Activated CD4-positive, alpha-beta T cell treated with anti-CD3 and anti-CD28 coated beads, Interleukin-2, amount 50 U/mL, for 48 hours (primary cell): Measurements from ENCODE around the gene MISP.

Experiments used
- DNase-seq, 2 experiments: peaks; one replicate each; pipeline ENCODE4 v3.0.0-alpha.2; 2020

MISP gene

DNA sequence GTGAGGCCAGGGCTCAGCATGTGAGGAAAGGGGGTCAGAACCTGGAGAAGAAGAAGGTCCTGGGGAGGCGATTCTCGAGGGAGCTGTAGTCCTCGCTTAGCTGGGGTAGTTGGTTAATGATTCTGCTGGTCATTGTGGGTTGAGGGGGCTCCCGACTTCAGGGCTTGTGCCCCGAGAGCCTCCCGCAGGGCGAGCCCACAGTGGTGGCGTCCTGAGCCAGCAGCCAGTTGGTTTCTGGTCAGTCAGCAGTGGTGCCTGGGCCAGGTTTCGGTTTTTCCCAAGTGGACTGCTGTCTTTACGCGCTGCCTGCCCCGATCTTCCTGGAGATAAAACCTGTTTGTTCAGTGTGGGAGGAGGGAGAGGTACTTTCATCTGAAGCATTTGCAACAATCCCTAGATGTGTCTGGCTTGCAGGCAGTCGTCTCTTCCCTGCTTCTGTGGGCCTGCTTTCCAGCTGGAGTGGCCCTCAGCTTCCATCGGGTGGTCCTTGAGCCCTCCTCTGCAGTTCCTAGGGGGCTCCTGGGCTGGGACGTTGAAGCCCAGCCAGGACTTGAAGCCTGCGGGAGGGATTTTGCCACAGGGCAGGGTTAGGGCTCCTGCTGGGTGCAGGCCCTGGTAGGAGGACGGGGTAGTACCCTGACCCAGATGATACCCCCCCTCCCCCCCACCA is 49.6 kb downstream of the MISP start:
- DNase-seq: no peak

DNA sequence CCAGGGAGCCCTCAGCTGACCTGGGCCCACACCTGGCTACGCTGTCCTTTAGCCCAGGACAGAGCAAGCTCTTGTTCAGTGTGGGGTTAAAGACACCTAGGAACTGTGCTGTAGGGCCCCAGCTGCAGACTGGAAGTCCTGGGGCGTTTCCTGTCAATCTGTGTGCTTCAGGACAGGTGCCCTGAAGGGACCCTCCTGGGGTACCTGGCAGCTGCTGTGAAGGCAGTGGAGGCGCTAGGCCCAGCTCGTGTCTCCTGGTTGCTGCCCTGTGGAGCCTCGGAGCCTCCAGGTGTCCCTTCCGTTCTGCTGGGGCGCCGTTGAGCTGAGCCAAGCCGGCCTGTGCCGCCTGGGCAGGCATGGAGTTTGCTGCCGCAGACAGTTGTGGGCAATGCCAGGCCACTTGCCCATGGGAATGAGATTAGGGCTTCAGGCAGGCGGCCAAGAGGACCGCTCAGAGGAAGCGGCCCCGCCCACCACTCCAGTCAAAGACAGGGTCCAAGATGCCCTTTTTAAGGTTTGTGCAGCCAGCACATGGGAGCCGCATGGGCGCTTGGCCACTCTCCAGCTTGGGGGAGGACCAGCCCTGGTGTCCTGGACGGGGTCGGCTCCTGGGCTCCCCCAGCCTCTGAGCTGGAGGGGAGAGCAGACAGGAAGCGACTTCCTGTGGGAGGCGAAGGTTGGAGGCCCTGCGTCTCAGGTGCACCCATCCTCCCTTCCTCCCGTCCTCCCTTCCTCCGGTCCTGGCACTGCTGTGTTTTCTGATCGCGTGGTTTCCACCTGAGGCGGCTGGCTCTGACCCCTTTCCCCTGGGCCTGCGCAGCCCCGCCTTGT is 50.3 kb downstream of the MISP start:
- no peak for DNase-seq

DNA sequence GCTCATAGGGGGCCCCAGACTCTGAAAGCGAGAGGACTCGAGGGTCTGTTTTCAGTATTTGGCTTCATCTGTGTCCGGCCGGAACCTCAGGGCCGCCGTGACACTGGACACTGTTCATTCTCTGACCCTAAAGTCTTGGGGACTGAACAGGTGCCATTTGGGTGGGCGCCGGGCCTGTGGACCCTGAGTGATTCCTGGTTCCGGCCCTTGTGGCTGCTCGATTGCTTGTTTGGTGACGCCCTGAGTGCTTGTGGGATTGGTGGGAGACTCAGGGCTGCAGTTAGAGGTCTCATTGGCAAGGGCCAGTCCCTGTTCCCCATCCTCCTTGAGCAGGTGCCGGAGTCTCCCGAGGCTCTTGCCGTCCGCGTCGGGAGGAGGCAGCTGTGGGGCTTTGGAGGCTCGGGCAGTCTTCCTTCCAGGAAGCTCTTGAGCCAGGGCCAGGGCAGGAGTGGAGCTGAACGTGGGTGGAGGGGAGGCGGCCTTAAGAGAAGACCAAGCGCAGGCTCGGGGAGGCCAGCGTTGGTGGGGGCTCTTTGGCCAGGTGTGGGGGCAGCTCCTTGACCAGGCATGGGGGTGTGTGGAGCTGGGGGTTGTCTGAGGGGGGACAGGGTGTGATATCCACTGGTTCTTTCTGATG is 51.1 kb downstream of the MISP start:
- no peak for DNase-seq

DNA sequence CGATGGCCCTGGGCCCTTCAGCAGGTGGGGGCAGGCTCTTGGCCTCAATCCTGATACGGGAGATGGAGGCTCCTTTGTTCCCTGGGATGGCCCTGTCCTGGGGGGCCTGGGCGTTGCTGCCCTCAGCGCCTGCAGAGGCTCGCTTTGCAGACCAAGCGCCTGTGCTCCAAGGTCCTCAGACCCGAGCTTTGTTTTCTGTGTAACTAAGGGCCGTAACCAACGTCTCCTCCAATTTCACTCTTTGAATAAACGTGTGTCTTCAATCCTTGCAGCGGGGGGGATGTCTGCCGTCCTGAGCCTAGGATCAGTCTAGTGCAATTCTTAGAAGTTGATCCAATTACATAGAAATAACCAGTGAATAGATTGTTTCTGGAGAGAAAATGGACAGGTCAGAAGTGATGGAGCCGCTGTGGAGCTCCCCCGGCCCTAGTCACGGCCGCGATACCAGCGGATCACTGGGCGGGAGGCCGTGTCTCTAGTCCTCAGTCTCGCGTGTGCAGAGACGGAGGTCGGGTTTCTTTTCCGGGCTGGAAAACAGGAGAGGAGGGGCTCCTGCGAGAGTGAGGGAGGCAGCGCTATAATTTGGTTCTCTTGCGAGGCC is 51.7 kb downstream of the MISP start:
- DNase-seq: no peak

DNA sequence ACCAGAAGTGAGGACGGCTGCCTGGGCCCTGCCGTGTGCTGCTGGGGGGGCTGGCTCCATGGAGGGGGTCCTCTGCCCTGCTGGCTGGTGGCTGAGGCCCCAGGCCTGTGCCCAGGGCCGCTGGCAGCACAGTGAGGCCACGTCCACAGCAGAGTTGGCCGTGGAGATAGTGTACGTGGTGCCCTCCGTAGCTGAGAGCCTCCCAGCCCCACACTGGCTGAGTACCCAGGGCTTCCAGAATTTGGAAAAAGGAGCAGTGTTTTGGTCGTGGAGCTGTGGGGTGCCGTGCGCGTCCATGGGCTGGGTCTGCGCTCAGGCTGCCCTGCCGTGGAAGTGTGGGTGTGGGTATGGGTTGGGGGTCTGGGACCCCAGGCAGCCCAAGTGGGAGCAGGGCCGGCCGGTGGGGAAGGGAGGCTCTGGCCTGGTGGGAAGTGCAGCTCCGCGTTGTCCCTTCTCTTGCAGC is 52.2 kb downstream of the MISP start:
- DNase-seq: no peak

DNA sequence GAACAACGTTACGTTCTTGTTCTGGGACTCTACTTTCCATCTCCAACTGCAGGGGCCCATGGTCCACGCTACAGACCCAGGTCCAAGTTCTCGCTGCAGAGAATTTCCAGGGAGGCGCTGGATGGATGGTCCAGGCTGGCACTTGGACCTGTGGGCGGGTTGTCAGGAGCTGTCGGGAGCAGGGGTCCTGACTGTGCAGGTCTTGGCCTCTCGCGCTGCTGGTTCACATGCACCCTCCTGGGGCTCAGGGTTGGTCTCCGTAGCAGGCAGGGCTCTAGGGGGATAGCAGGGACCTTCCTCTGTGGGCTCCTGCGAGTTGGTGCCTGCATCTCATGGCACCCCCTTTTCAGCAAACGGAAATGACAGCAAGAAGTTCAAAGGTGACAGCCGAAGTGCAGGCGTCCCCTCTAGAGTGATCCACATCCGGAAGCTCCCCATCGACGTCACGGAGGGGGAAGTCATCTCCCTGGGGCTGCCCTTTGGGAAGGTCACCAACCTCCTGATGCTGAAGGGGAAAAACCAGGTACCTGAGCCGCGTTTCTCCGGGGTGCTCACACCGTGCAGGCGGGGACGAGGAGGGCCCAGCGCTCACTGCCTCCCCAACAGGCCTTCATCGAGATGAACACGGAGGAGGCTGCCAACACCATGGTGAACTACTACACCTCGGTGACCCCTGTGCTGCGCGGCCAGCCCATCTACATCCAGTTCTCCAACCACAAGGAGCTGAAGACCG is 52.9 kb downstream of the MISP start:
- no peak for DNase-seq

DNA sequence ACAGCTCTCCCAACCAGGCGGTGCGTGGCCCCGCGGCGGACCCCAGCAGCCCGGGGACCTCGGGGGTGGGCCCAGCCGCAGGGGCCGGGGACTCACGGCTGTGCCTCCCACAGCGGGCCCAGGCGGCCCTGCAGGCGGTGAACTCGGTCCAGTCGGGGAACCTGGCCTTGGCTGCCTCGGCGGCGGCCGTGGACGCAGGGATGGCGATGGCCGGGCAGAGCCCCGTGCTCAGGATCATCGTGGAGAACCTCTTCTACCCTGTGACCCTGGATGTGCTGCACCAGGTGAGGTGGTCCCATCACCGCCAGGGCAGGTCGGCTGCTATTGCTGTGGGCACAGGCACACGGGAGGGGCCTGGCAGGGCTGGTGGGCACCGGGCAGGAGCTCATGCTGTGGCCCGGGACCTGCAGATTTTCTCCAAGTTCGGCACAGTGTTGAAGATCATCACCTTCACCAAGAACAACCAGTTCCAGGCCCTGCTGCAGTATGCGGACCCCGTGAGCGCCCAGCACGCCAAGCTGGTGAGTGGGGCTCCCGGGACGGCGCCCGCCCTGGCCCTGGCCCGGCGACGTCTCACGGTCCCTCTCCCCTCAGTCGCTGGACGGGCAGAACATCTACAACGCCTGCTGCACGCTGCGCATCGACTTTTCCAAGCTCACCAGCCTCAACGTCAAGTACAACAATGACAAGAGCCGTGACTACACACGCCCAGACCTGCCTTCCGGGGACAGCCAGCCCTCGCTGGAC is 53.7 kb downstream of the MISP start:
- DNase-seq: no peak

DNA sequence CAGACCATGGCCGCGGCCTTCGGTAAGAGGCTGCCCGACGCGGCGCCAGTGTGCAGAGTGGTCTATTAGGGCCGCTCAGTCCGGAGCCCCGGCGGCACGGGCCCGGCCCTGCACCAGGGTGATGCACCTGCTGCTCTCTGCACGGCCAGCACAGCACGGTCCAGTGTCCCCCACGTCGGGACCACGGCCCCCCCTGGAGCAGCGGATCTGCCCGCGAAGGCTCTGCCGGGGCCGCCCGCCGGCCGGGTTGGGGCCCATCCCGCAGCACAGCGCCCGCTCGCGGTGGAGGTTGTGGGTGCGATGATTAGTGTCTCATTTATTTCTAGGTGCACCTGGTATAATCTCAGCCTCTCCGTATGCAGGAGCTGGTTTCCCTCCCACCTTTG is 54.2 kb downstream of the MISP start:
- no peak for DNase-seq

DNA sequence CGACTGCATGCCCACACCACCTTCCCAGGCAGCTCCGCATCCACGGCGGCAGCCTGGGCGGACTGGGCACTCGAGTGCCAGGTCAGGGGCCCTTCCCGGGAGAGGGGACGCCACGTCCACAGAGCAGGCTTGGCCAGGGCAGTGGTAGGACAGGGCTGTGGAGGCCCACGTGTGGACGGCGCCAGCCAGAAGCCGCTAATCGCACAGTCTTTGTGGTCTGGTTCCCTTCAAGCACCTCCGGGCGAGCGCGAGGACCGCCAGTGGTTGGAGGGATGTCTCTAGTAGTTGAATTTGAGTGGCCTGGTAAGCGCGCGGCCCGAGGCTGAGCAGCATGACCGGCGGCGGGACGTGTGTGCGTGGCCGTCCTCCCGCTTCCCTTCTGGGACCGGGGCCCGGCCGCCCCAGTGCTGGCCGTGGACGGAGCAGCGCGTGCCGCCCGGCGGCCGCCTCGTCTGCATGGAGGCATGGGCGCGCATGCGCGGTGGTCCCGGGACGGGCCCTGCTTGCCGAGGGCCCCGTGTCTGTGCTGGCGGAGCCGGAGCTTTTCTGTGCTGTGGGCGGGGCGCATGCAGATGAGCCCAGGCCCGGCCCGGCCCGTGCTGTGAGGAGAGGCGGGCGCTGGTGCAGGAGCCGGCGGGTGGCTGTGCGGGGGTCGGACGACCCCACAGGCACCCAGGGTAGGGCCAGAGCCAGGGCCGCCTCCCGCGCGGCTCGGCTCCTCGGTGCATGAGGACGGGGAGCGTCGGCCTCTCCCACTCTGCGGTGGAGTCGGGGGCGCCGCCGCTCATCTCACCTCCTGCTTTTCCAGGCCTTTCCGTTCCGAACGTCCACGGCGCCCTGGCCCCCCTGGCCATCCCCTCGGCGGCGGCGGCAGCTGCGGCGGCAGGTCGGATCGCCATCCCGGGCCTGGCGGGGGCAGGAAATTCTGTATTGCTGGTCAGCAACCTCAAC is 55.0 kb downstream of the MISP start:
- no peak for DNase-seq

DNA sequence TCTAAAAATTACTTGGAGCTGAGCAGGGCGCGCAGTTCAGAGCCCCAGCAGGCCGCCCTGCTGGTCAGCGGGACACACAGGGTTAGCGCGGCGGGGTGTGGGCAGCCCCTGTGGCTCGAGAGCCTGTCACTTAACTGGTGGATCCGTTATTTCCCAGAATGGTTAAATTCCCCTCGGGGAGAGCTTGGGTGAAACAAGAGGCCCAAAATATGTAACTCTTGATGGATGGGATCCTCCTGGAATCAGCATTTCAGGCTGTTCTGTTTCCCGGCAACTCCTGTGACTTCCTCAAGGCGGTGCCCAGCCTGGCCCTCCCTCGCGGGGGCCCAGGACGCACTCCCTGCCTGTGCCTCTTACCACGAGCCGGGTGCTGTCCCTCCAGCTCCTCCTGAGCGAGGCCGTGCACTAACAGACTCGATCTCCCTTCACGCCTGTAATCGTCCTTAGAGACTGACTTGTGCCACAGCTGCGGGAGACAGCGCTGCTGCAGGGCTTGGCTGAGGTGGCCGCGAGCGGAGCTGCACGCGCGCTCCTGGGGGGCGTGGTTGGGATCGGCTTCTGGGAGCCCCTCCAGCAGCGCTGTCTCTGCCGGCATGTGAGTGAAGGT is 56.0 kb downstream of the MISP start:
- no peak for DNase-seq

DNA sequence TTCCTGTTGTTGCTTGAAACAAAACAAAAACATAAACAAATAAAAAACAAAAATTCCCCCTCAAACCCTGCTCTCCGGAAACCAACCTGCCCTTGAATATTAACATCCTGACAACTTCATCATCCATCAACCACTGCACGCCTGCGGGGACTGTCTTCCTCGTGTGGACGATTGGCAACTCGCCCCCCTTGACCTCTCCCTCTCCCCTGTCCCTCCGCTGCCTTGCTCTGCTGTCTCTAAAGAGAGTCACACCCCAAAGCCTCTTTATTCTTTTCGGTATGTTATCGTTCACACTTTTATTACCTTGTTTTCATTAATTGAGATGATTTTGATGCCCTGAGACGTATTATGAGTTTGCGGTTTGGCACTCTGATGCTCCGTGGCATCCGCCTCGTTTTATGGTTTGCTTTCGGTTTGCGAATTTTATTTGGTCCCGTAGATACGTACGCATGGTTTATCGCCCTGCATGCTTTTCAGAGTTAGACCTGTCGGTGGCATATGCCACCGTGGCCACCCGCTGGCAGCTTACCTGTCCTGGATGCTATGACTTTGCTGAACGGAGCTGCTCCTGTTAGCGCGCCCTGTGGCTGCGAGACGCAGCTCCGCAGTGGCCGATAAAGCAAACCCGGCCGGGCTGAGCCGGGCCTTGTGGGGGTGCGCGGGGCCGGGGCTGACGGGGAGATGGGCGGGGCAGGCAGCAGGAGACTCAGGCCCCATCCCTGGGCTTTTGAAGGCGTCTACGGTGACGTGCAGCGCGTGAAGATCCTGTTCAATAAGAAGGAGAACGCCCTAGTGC is 56.9 kb downstream of the MISP start:
- no peak for DNase-seq

DNA sequence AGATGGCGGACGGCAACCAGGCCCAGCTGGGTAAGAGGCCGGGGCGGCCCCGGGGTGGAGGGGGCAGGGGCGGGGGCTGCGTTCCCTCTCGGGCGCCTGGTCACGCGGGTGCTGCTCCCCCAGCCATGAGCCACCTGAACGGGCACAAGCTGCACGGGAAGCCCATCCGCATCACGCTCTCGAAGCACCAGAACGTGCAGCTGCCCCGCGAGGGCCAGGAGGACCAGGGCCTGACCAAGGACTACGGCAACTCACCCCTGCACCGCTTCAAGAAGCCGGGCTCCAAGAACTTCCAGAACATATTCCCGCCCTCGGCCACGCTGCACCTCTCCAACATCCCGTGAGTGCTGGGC is 57.5 kb downstream of the MISP start:
- no peak for DNase-seq

DNA sequence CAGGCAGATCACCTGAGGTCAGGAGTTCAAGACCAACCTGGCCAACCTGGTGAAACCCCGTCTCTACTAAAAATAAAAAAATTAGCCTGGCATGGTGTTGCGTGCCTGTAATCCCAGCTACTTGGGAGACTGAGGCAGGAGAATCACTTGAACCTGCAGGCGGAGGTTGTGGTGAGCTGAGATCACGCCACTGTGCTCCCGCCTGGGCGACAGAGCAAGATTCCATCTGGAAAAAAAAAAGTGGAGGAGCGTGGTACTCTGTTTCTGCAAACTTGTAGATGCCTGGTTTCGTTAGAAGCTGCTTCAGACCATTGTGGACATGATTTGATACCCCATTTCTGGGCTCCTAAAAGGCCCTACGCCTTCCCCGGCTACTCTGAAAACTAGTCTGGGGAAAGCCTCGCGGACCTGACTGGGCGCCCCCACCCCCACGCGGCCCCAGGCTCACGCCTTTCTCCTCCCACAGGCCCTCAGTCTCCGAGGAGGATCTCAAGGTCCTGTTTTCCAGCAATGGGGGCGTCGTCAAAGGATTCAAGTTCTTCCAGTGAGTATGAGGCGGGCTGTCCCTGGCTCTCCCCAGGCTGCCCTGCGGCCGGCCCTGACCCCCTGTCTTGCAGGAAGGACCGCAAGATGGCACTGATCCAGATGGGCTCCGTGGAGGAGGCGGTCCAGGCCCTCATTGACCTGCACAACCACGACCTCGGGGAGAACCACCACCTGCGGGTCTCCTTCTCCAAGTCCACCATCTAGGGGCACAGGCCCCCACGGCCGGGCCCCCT is 59.4 kb downstream of the MISP start:
- DNase-seq: no peak

DNA sequence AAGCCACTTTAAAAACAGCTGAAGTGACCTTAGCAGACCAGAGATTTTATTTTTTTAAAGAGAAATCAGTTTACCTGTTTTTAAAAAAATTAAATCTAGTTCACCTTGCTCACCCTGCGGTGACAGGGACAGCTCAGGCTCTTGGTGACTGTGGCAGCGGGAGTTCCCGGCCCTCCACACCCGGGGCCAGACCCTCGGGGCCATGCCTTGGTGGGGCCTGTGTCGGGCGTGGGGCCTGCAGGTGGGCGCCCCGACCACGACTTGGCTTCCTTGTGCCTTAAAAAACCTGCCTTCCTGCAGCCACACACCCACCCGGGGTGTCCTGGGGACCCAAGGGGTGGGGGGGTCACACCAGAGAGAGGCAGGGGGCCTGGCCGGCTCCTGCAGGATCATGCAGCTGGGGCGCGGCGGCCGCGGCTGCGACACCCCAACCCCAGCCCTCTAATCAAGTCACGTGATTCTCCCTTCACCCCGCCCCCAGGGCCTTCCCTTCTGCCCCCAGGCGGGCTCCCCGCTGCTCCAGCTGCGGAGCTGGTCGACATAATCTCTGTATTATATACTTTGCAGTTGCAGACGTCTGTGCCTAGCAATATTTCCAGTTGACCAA is 60.1 kb downstream of the MISP start:
- DNase-seq: no peak

DNA sequence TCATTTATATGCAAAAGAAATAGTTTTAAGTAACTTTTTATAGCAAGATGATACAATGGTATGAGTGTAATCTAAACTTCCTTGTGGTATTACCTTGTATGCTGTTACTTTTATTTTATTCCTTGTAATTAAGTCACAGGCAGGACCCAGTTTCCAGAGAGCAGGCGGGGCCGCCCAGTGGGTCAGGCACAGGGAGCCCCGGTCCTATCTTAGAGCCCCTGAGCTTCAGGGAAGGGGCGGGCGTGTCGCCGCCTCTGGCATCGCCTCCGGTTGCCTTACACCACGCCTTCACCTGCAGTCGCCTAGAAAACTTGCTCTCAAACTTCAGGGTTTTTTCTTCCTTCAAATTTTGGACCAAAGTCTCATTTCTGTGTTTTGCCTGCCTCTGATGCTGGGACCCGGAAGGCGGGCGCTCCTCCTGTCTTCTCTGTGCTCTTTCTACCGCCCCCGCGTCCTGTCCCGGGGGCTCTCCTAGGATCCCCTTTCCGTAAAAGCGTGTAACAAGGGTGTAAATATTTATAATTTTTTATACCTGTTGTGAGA is 60.7 kb downstream of the MISP start:
- no peak for DNase-seq

DNA sequence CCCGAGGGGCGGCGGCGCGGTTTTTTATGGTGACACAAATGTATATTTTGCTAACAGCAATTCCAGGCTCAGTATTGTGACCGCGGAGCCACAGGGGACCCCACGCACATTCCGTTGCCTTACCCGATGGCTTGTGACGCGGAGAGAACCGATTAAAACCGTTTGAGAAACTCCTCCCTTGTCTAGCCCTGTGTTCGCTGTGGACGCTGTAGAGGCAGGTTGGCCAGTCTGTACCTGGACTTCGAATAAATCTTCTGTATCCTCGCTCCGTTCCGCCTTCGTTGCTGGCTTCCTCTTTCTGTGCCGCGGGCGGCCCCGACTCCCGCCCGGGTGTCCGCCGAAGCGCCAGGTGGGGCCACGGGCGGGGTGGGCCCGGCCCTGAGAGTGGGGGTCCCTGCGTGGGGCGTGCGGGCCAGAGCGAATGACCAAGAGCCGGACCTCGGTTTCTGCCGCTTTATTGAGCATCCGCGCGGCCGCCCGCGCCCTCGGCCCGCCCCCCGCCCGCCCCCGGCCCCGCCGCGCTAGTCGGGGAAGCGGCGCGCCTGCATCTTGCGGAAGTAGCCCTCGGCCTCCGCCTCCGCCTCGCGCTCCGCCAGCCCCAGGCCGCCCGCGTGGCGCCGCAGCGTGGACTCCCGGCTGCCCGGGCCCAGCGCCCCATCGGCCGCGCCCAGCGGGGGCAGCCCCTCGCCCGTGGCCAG is 61.3 kb downstream of the MISP start:
- no peak for DNase-seq

DNA sequence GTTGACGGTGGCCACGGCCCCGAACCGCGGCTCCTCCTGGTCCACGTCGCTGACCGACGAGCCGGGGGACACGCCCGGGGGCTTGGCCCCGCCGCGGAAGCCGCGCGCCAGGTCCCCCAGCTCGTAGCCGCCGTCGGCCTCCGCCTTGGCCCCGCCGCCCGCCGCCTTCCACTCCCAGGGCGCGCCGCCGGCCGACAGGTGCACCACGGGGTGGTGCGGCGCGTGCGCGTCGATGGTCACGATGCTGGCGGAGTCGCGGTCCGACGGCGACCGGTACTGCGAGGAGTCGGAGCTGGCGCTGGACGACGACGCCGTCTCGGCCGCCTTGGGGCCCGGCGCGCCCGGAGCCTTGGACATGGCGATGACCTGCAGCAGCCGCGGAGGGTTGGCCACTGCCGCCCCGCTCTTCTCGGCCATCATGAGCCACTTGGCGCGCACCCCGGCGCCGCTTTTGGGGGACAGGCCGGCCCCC is 61.9 kb downstream of the MISP start:
- no peak for DNase-seq
